Fibroblast of lung (primary cell): ENCODE measurements around the gene NUDT4.

Experiments used
- EZH2 ChIP-seq: IDR thresholded peaks from 2 replicates; pipeline ENCODE4 v1.5.1; 2012; ENCODE audit warnings: low read length, control low read depth, mild to moderate bottlenecking; ENCODE audit errors: missing control alignments
- TF ChIP-seq, protein P1 (sequence below), 2 donors: IDR thresholded peaks in 1 of 2; conservative IDR thresholded peaks in 1 of 2; 1 replicate in 1 of 2; 2 replicates in 1 of 2; pipeline ENCODE4 v1.5.1; 2011 to 2012; ENCODE audit warnings: low read length in 2 of 2, control low read depth in 1 of 2, inconsistent platforms in 1 of 2, low read depth in 1 of 2, mild to moderate bottlenecking in 1 of 2

DNA sequence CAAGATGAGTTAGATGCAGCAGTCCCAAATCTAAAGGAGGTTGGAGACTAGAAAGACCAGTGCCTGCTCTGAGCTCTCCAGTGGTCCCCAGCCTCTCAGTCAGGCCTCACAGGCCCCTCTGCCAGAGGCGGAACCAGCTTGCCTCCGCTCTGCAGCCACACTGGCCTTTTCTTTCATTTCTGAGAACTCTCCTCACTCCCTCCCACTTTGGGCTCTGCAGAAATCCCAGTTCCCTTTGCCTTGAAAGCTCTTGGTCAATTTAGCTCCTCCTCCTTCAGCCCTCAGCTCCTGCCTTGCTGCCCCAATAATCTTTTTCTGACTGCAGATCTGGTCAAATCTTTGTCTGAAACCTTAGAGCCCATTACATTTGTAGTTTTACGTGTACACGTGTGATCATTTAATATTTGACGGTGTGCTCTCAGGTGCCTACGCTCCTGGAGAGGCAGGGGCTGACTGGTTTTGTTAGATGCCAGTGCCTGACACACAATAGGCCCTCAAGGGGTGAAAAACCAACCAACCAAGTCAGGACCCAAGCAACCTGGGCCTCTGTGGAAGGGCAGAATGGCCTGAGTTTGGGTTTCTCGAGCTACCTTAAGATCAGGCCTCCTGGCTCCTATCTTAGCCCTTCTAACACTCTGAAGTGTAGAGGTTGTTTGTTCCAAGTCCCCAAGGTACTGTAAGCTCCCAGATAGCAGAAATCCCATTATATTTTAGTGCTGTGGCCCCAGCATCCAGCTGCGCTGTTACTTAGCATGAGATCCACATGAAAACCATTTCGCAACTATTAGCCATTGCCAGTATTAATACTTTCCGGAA, 1.1 kb upstream of the NUDT4 start:
- TF ChIP-seq, protein P1, sequence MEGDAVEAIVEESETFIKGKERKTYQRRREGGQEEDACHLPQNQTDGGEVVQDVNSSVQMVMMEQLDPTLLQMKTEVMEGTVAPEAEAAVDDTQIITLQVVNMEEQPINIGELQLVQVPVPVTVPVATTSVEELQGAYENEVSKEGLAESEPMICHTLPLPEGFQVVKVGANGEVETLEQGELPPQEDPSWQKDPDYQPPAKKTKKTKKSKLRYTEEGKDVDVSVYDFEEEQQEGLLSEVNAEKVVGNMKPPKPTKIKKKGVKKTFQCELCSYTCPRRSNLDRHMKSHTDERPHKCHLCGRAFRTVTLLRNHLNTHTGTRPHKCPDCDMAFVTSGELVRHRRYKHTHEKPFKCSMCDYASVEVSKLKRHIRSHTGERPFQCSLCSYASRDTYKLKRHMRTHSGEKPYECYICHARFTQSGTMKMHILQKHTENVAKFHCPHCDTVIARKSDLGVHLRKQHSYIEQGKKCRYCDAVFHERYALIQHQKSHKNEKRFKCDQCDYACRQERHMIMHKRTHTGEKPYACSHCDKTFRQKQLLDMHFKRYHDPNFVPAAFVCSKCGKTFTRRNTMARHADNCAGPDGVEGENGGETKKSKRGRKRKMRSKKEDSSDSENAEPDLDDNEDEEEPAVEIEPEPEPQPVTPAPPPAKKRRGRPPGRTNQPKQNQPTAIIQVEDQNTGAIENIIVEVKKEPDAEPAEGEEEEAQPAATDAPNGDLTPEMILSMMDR (conservative IDR thresholded peaks at IDR 0.05 in 1 of 2, IDR thresholded peaks at IDR 0.05 in 1 of 2; ENCODE audit: low read depth in 1 of 2, low read length in 2 of 2) = no peak
- TF ChIP-seq EZH2 = no peak
